HFF-Myc (cell line): Measurements from ENCODE around the gene GP1BB.
A peak's percentile ranks its signal among the peaks of the same experiment; 100 is the strongest.

Source experiments
- DNase-seq: peaks from one replicate; pipeline ENCODE4 v3.0.0-alpha.2; 2011; ENCODE audit warnings: low read depth; ENCODE audit errors: extremely low read depth
- H3K4me3 ChIP-seq: replicated peaks from 2 replicates; pipeline ENCODE4 v1.5.1; 2011; ENCODE audit warnings: low read depth, mild to moderate bottlenecking, control low read depth, low read length
- CTCF ChIP-seq: IDR thresholded peaks from 2 replicates; pipeline ENCODE4 v1.5.1; 2012; ENCODE audit warnings: mild to moderate bottlenecking, low read depth, low read length, control low read depth; ENCODE audit errors: missing control alignments

The GP1BB gene

GRCh38 chr22:19716829-19717105, 6.6 kb upstream of the GP1BB start:
- no peak for DNase-seq
- no peak for TF ChIP-seq CTCF
- H3K4me3 ChIP-seq, result no peak overlapping the region

- no peak overlapping the region for H3K4me3 ChIP-seq
- no peak for DNase-seq
- no peak for TF ChIP-seq CTCF
These were observed 6.2 kb upstream of the GP1BB start for GRCh38 chr22:19717181-19717580.

GRCh38 chr22:19717691-19718455, 5.5 kb upstream of the GP1BB start:
- peak; percentile 52 for TF ChIP-seq CTCF
- no peak for DNase-seq
- peak overlapping the region; percentile 57 for H3K4me3 ChIP-seq

- no peak for DNase-seq
- no peak for TF ChIP-seq CTCF
- peak overlapping the region; percentile 57 for H3K4me3 ChIP-seq
These were observed 4.8 kb upstream of the GP1BB start for GRCh38 chr22:19718456-19719049.

GRCh38 chr22:19719050-19719482, 4.3 kb upstream of the GP1BB start:
- TF ChIP-seq CTCF, result no peak
- DNase-seq, result no peak
- H3K4me3 ChIP-seq, result peak overlapping the region; percentile 57

GRCh38 chr22:19719488-19720021, 3.8 kb upstream of the GP1BB start:
- H3K4me3 ChIP-seq, result peak overlapping the region; percentile 57
- TF ChIP-seq CTCF, result no peak

More at GRCh38 chr22:19719488-19720021, 3.8 kb upstream of the GP1BB start:
- DNase-seq, result no peak
